Thoracic aorta (tissue), 2 donors: ENCODE measurements around the gene NPIPB2. TPM values are rescaled to one million over a fixed set of nuclear protein-coding genes. Genes with fewer than 3 reads are reported as not detected.

Experiments
- ATAC-seq: fragments of 150-250 bp; one replicate; pipeline ENCODE4 v1.8.0; 2017; ENCODE audit warnings: low read depth; ENCODE audit not compliant: insufficient number of reproducible peaks, low FRiP score
- DNase-seq: peaks from one replicate; pipeline ENCODE4 v3.0.0-alpha.2; 2020; ENCODE audit warnings: low spot score
- H3K27ac ChIP-seq, 2 donors: fragments of 200-600 bp; sonication (generic); 1 replicate in 1 of 2; 2 replicates in 1 of 2; pipeline ENCODE4 v1.5.1; 2016; ENCODE audit warnings: mild to moderate bottlenecking in 2 of 2, moderate library complexity in 2 of 2
- H3K27me3 ChIP-seq: fragments of 200-600 bp; sonication (generic); replicated peaks from 2 replicates; pipeline ENCODE4 v1.6.0; 2016; ENCODE audit warnings: mild to moderate bottlenecking; ENCODE audit not compliant: insufficient read depth
- H3K36me3 ChIP-seq: fragments of 200-600 bp; sonication (generic); one replicate; pipeline ENCODE4 v1.5.1; 2016
- H3K4me1 ChIP-seq, 2 donors: fragments of 200-600 bp; sonication (generic); 1 replicate in 1 of 2; 2 replicates in 1 of 2; pipeline versions ENCODE4 v1.5.1 to v1.6.0; 2016; ENCODE audit warnings: low read depth in 2 of 2, mild to moderate bottlenecking in 1 of 2; ENCODE audit not compliant: control insufficient read depth in 1 of 2
- H3K4me3 ChIP-seq: fragments of 200-600 bp; sonication (generic); 2 replicates; pipeline ENCODE4 v1.5.1; 2016; ENCODE audit warnings: mild to moderate bottlenecking
- H3K9me3 ChIP-seq: fragments of 200-600 bp; sonication (generic); 2 replicates; pipeline ENCODE4 v1.5.1; 2016
- total RNA-seq, 2 donors: library from RNA; depleted of rRNA; stranded (reverse); fragments of >200 nt; gene quantifications; one replicate each; pipeline versions ENCODE4 v1.1.0 to v1.2.3, GENCODE V29; 2016
- TF ChIP-seq, protein P1 (sequence below): fragments of 200-600 bp; sonication (generic); IDR thresholded peaks from one replicate; pipeline ENCODE4 v1.5.1; 2019; ENCODE audit warnings: antibody characterized with exemption

Gene NPIPB2
- total RNA-seq, 2 donors from 2014 or later = 9.9 to 18.5 TPM

DNA sequence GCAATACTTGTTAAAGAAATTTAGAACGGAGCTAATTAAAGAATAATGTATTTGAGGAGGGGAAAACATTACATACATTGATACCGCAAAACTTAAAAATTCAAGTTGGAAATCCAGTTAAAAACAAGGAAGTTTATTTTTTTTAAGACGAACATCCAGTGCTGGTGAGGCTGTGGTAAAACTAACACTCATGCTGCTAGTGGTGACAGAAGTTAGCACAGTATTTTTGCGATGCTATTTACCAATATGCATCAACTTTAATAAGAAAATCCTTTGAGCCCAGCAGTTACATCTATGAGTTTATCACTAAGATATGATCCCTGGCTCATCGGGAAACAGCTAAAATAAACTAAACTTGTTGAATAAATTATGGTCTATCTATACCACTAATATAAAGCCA is 57.8 kb downstream of the NPIPB2 start:
- no peaks in the 10 kb centered on the region for H3K9me3 ChIP-seq
- H3K27ac ChIP-seq = no peak overlapping the region
- peaks cover 0 to 6% of the 10 kb centered on the region in 2 donors for H3K4me1 ChIP-seq
- H3K4me3 ChIP-seq = no peak overlapping the region
- H3K27me3 ChIP-seq = no peaks in the 10 kb centered on the region
- TF ChIP-seq, protein P1, sequence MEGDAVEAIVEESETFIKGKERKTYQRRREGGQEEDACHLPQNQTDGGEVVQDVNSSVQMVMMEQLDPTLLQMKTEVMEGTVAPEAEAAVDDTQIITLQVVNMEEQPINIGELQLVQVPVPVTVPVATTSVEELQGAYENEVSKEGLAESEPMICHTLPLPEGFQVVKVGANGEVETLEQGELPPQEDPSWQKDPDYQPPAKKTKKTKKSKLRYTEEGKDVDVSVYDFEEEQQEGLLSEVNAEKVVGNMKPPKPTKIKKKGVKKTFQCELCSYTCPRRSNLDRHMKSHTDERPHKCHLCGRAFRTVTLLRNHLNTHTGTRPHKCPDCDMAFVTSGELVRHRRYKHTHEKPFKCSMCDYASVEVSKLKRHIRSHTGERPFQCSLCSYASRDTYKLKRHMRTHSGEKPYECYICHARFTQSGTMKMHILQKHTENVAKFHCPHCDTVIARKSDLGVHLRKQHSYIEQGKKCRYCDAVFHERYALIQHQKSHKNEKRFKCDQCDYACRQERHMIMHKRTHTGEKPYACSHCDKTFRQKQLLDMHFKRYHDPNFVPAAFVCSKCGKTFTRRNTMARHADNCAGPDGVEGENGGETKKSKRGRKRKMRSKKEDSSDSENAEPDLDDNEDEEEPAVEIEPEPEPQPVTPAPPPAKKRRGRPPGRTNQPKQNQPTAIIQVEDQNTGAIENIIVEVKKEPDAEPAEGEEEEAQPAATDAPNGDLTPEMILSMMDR = no peak
- no peak for ATAC-seq
- DNase-seq = no peak
- peaks cover 62% of the 10 kb centered on the region for H3K36me3 ChIP-seq

DNA sequence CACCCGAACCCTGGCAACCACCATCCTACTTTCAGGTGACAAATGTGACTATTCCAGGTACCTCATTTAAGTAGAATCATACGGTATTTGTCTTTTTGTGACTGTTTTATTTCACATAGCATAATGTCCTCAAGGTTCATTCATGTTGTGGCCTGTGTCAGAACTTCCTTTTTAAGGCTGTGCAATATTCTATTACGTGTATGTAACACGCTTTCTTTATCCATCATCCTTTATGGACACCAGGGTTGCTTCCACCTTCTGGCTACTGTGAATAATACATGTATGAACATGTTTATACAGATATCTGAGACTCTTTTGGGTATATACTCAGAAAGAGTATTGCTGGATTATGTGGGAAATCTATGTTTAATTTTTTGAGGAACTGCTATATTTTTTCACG is 61.8 kb downstream of the NPIPB2 start:
- Histone ChIP-seq H3K4me1 (peaks cover 0 to 6% of the 10 kb centered on the region in 2 donors), H3K4me3 (no peak overlapping the region), H3K36me3 (peaks cover 57% of the 10 kb centered on the region), H3K27me3 (no peaks in the 10 kb centered on the region), H3K27ac (no peak overlapping the region), H3K9me3 (no peaks in the 10 kb centered on the region)
- no peak for DNase-seq
- no peak for ATAC-seq
- TF ChIP-seq, protein P1 = no peak

DNA sequence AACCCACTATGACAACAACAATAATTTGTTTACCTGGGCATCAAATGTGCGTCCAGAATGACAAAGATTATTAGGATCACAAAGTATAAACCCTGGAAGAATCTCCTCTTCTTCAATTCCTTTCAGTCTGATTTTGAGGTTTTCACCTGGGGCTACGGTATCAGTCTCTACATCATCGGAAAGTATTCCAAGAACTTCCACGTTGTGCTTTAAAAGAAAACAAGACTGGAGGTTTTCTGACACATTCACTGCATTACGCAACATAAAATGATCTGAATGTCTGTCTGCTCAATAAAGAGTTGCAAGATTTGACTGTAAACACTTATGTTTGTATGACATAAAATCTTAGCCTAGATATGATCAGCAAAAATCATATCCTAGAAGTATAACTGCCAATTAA is 64.5 kb downstream of the NPIPB2 start:
- peaks cover 0 to 6% of the 10 kb centered on the region in 2 donors for H3K4me1 ChIP-seq
- H3K4me3 ChIP-seq = no peak overlapping the region
- peaks cover 46% of the 10 kb centered on the region for H3K36me3 ChIP-seq
- no peak for DNase-seq
- H3K27me3 ChIP-seq = no peaks in the 10 kb centered on the region
- TF ChIP-seq, protein P1 = no peak
- ATAC-seq = no peak
- H3K27ac ChIP-seq = no peak overlapping the region
- no peaks in the 10 kb centered on the region for H3K9me3 ChIP-seq

Other genes starting within 250 kb of the NPIPB2 start
- gene TXNDC11, start 199.2 kb downstream of the NPIPB2 start, total RNA-seq = 10 to 100 TPM; 44.5 to 49.4 TPM
- gene ZC3H7A, start 144.8 kb downstream of the NPIPB2 start, total RNA-seq = 10 to 100 TPM; 47.8 to 86.1 TPM
- gene RSL1D1, start 90.5 kb downstream of the NPIPB2 start, total RNA-seq = 100 to 1,000 TPM in 1 of 2 donors, 10 to 100 TPM in 1; 51.2 to 184 TPM
- gene GSPT1, start 26.1 kb downstream of the NPIPB2 start, total RNA-seq = 10 to 100 TPM; 50.4 to 81.1 TPM
- gene TNFRSF17, start 23.2 kb upstream of the NPIPB2 start, total RNA-seq = not detected
- 10 to 100 TPM; 47.0 to 68.1 TPM for gene SNX29, start 34.7 kb upstream of the NPIPB2 start, total RNA-seq